Stomach (tissue), 4 donors: ENCODE measurements around the gene TBL3.

ENCODE experiments used
- POLR2A ChIP-seq, 4 donors: fragments of 450-650 bp; IDR thresholded peaks; one replicate each; pipeline ENCODE4 v1.6.1; 2016; ENCODE audit warnings: antibody characterized with exemption in 4 of 4, control low read depth in 2 of 4, mild to moderate bottlenecking in 1 of 4, moderate library complexity in 1 of 4
- POLR2AphosphoS5 ChIP-seq, 3 donors: sonication (generic); formaldehyde crosslinking; IDR thresholded peaks; one replicate each; pipeline ENCODE4 v1.6.1; 2016; ENCODE audit warnings: antibody characterized with exemption in 3 of 3
- TF ChIP-seq, protein P1 (sequence below), 7 experiments: fragments of 450-650 bp in 4 of 7; fragments of 200-600 bp in 3 of 7; sonication (generic) in 3 of 7; IDR thresholded peaks; one replicate each; pipeline ENCODE4 v1.5.1; 2016 to 2019; ENCODE audit warnings: antibody characterized with exemption in 7 of 7, control low read depth in 2 of 7, mild to moderate bottlenecking in 1 of 7

DNA sequence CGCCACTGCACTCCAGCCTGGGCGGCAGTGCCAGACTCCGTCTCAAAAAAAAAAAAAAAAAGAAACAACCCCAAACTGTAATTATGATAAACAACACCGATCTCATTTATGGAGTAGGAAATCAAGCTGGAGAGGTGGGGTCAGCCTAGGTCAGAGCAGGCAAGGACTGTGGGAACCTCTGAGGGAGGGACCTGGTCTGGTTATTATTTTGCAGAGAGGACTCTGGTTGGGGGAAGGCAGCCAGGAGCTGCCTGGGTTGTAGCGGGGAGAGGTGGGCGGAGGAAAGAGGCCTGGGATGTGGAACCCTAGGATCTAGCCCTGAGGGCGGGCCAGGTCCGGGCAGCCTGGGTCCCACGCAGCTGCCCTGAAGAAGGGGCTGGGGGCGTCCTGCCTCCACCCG is 42.7 kb upstream of the TBL3 start:
- TF ChIP-seq, protein P1, sequence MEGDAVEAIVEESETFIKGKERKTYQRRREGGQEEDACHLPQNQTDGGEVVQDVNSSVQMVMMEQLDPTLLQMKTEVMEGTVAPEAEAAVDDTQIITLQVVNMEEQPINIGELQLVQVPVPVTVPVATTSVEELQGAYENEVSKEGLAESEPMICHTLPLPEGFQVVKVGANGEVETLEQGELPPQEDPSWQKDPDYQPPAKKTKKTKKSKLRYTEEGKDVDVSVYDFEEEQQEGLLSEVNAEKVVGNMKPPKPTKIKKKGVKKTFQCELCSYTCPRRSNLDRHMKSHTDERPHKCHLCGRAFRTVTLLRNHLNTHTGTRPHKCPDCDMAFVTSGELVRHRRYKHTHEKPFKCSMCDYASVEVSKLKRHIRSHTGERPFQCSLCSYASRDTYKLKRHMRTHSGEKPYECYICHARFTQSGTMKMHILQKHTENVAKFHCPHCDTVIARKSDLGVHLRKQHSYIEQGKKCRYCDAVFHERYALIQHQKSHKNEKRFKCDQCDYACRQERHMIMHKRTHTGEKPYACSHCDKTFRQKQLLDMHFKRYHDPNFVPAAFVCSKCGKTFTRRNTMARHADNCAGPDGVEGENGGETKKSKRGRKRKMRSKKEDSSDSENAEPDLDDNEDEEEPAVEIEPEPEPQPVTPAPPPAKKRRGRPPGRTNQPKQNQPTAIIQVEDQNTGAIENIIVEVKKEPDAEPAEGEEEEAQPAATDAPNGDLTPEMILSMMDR (IDR thresholded peaks at IDR 0.05), result no peak
- TF ChIP-seq POLR2AphosphoS5 (IDR thresholded peaks at IDR 0.05), result no peak
- TF ChIP-seq POLR2A (IDR thresholded peaks at IDR 0.05), result no peak
